HCT116 (cell line): Measurements from ENCODE around the gene BABAM2. TPM values are rescaled to one million over a fixed set of nuclear protein-coding genes. Genes with fewer than 3 reads are reported as not detected.

ENCODE experiments used
- ATAC-seq: fragments of 200-7000 bp; cut with Tn5 transposase; 2 replicates; pipeline ENCODE4 v1.9.1; 2020; ENCODE audit warnings: mild to moderate bottlenecking, moderate library complexity
- BruUV-seq: library from RNA; stranded (reverse); fragments of 400-500 nt; replicated peaks from 2 replicates; lab custom pipeline; 2021; lab: Mats Ljungman, UMichigan
- CTCF ChIA-PET: fragments of 300-600 bp; sonication (Branson Sonifier 250); formaldehyde crosslinking; loops from one replicate; lab custom pipeline; 2021; ENCODE audit warnings: antibody characterized with exemption; lab: Charles Lee
- POLR2A ChIA-PET: fragments of 300-600, 350-600 bp; sonication (Branson Sonifier 250); formaldehyde crosslinking; loops from one replicate; lab custom pipeline; 2021; ENCODE audit warnings: antibody characterized with exemption; lab: Charles Lee
- RAD21 ChIA-PET, 2 experiments: fragments of 300-600 bp; sonication (Branson Sonifier 250); formaldehyde crosslinking; loops; one replicate each; lab custom pipeline; 2023; ENCODE audit warnings: low total read pairs in 2 of 2; ENCODE audit not compliant: uncharacterized antibody in 2 of 2, unreplicated experiment in 2 of 2, low non-redundant PET in 1 of 2; lab: Charles Lee
- DNase-seq: peaks from one replicate; pipeline ENCODE4 v3.0.0-alpha.2; 2010; ENCODE audit warnings: low read depth, low spot score
- H2AFZ ChIP-seq: fragments of 200-600 bp; shearing (Covaris generic), sonication (generic); 2 replicates; pipeline ENCODE4 v1.6.1; 2017; ENCODE audit warnings: low read depth, mixed run types, mixed read lengths, antibody characterized with exemption, low read length; ENCODE audit not compliant: poor library complexity, severe bottlenecking
- H3K27ac ChIP-seq: 2 replicates; pipeline ENCODE4 v1.5.1; 2012; ENCODE audit warnings: low read depth, low read length
- H3K27me3 ChIP-seq: fragments of 200-600 bp; sonication (generic); 2 replicates; pipeline ENCODE4 v1.6.1; 2016; ENCODE audit warnings: mixed run types, low read length, mixed read lengths; ENCODE audit not compliant: insufficient read depth
- H3K36me3 ChIP-seq, 2 experiments: fragments of 200-500 bp in 1 of 2; fragments of 200-600 bp in 1 of 2; sonication (Bioruptor generic) in 1 of 2; sonication (generic) in 1 of 2; 2 replicates each; pipeline versions ENCODE4 v1.5.1 to v1.6.1; 2014 to 2016; ENCODE audit warnings: low read length in 2 of 2, inconsistent platforms in 1 of 2, mixed read lengths in 1 of 2, mixed run types in 1 of 2; ENCODE audit not compliant: insufficient read depth in 2 of 2, control insufficient read depth in 1 of 2
- H3K4me1 ChIP-seq, 2 experiments: fragments of 200-600 bp in 1 of 2; sonication (generic) in 1 of 2; 2 replicates each; pipeline versions ENCODE4 v1.5.1 to v1.6.1; 2012 to 2017; ENCODE audit warnings: low read length in 2 of 2, inconsistent platforms in 1 of 2, mild to moderate bottlenecking in 1 of 2, mixed read lengths in 1 of 2, mixed run types in 1 of 2, moderate library complexity in 1 of 2; ENCODE audit not compliant: insufficient read depth in 2 of 2, control insufficient read depth in 1 of 2
- H3K4me2 ChIP-seq: fragments of 200-600 bp; sonication (generic); 2 replicates; pipeline ENCODE4 v1.6.1; 2017; ENCODE audit warnings: mixed run types, low read length, mixed read lengths
- H3K4me3 ChIP-seq, 2 experiments: fragments of 200-600 bp in 1 of 2; sonication (generic) in 1 of 2; replicated peaks in 1 of 2; 2 replicates each; pipeline ENCODE4 v1.5.1; 2011 to 2016; ENCODE audit warnings: low read length in 2 of 2, control low read depth in 1 of 2, low read depth in 1 of 2, mild to moderate bottlenecking in 1 of 2, mixed read lengths in 1 of 2, mixed run types in 1 of 2
- H3K79me2 ChIP-seq: fragments of 200-600 bp; sonication (generic); 2 replicates; pipeline ENCODE4 v1.6.1; 2017; ENCODE audit warnings: mild to moderate bottlenecking, mixed run types, low read length, moderate library complexity, mixed read lengths; ENCODE audit not compliant: insufficient read depth
- H3K9ac ChIP-seq: fragments of 200-600 bp; sonication (generic); 2 replicates; pipeline ENCODE4 v1.6.1; 2016; ENCODE audit warnings: low read length, mixed read lengths
- H3K9me2 ChIP-seq: fragments of 200-600 bp; sonication (generic), shearing (Covaris generic); 2 replicates; pipeline ENCODE4 v1.6.1; 2017; ENCODE audit warnings: mixed run types, mild to moderate bottlenecking, moderate library complexity; ENCODE audit not compliant: insufficient read depth
- H3K9me3 ChIP-seq, 2 experiments: fragments of 200-500 bp in 1 of 2; fragments of 200-600 bp in 1 of 2; sonication (Bioruptor generic) in 1 of 2; sonication (generic) in 1 of 2; 2 replicates each; pipeline ENCODE4 v1.6.1; 2014 to 2017; ENCODE audit warnings: low read length in 2 of 2, mixed read lengths in 2 of 2, inconsistent platforms in 1 of 2, low read depth in 1 of 2, mild to moderate bottlenecking in 1 of 2, mixed run types in 1 of 2, moderate library complexity in 1 of 2; ENCODE audit not compliant: control insufficient read depth in 1 of 2, insufficient read depth in 1 of 2
- H4K20me1 ChIP-seq: fragments of 200-600 bp; sonication (generic), shearing (Covaris generic); 2 replicates; pipeline ENCODE4 v1.6.1; 2017; ENCODE audit warnings: mixed run types, mild to moderate bottlenecking, moderate library complexity; ENCODE audit not compliant: insufficient read depth
- CBX3 ChIP-seq: IDR thresholded peaks from 2 replicates; pipeline ENCODE4 v1.6.1; 2012; ENCODE audit warnings: low read depth
- ELF1 ChIP-seq: IDR thresholded peaks from 2 replicates; pipeline ENCODE4 v1.6.1; 2012; ENCODE audit warnings: low read depth, borderline replicate concordance
- EZH2 ChIP-seq: fragments of 200-600 bp; sonication (generic); IDR thresholded peaks from 2 replicates; pipeline ENCODE4 v1.6.1; 2017; ENCODE audit warnings: antibody characterized with exemption, mixed run types
- RAD21 ChIP-seq: IDR thresholded peaks from 2 replicates; pipeline ENCODE4 v1.6.1; 2012; ENCODE audit warnings: low read depth, mild to moderate bottlenecking
- YY1 ChIP-seq: IDR thresholded peaks from 2 replicates; pipeline ENCODE4 v1.6.1; 2011; ENCODE audit warnings: low read length, low read depth, moderate library complexity, mild to moderate bottlenecking; ENCODE audit not compliant: insufficient replicate concordance; ENCODE audit errors: extremely low read depth
- ZFX ChIP-seq: fragments of 450-650 bp; IDR thresholded peaks from 2 replicates; pipeline ENCODE4 v1.6.1; 2017
- intact Hi-C: fragments of 100-400 bp; cut with micrococcal nuclease; formaldehyde crosslinking; loops from 2 replicates; pipeline ENCODE4 v1.10.0; 2022
- total RNA-seq: library from RNA; stranded (reverse); gene quantifications from one replicate; pipeline ENCODE4 v1.2.1, GENCODE V29; 2021; ENCODE audit not compliant: unreplicated experiment
- TF ChIP-seq, protein P1 (sequence below): IDR thresholded peaks from 2 replicates; pipeline ENCODE4 v1.6.1; 2011; ENCODE audit warnings: mild to moderate bottlenecking, low read length, moderate library complexity; ENCODE audit not compliant: insufficient replicate concordance; ENCODE audit errors: extremely low read depth
- TF ChIP-seq, protein P2 (sequence below): IDR thresholded peaks from 2 replicates; pipeline ENCODE4 v1.6.1; 2012; ENCODE audit warnings: low read depth

The BABAM2 gene
- total RNA-seq, 1 experiment from 2014 or later: 23.8 TPM

DNA sequence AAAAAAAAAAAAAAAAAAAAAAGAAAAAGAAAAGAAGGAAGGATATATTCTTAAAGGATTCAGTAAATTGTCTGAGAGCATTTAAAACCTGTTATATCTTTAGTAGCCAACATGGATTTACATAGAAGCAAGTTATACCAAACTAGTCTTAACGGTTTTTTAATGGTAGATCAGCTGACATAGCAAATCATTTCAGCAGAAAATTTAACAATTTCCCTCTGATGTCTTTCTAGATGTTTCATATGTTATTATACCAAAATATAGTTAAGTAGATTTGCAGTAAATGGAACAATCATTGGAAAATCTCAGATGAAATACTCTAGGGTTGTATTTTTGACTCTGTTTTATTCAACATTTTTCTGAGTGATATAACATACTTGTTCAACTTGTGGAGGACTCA, 72.9 kb downstream of the BABAM2 start:
- Histone ChIP-seq H4K20me1 (no peaks in the 10 kb centered on the region), H3K9ac (no peak overlapping the region), H3K36me3 (no peaks in the 10 kb centered on the region), H3K27ac (no peak overlapping the region), H3K27me3 (no peaks in the 10 kb centered on the region), H2AFZ (no peak overlapping the region), H3K9me2 (no peaks in the 10 kb centered on the region), H3K4me3 (no peak overlapping the region)
- CTCF ChIA-PET: no interaction called here
- POLR2A ChIA-PET: no interaction called here
- DNase-seq (no peak), ATAC-seq (no peak)
- BruUV-seq: no TSS peak
- TF ChIP-seq ELF1: no peak
- no peak for TF ChIP-seq CBX3
- TF ChIP-seq, protein P1, sequence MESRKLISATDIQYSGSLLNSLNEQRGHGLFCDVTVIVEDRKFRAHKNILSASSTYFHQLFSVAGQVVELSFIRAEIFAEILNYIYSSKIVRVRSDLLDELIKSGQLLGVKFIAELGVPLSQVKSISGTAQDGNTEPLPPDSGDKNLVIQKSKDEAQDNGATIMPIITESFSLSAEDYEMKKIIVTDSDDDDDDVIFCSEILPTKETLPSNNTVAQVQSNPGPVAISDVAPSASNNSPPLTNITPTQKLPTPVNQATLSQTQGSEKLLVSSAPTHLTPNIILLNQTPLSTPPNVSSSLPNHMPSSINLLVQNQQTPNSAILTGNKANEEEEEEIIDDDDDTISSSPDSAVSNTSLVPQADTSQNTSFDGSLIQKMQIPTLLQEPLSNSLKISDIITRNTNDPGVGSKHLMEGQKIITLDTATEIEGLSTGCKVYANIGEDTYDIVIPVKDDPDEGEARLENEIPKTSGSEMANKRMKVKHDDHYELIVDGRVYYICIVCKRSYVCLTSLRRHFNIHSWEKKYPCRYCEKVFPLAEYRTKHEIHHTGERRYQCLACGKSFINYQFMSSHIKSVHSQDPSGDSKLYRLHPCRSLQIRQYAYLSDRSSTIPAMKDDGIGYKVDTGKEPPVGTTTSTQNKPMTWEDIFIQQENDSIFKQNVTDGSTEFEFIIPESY: no peak
- TF ChIP-seq ZFX: no peak
- no peak for TF ChIP-seq YY1
- no peak for TF ChIP-seq RAD21
- TF ChIP-seq EZH2: no peak
- TF ChIP-seq, protein P2, sequence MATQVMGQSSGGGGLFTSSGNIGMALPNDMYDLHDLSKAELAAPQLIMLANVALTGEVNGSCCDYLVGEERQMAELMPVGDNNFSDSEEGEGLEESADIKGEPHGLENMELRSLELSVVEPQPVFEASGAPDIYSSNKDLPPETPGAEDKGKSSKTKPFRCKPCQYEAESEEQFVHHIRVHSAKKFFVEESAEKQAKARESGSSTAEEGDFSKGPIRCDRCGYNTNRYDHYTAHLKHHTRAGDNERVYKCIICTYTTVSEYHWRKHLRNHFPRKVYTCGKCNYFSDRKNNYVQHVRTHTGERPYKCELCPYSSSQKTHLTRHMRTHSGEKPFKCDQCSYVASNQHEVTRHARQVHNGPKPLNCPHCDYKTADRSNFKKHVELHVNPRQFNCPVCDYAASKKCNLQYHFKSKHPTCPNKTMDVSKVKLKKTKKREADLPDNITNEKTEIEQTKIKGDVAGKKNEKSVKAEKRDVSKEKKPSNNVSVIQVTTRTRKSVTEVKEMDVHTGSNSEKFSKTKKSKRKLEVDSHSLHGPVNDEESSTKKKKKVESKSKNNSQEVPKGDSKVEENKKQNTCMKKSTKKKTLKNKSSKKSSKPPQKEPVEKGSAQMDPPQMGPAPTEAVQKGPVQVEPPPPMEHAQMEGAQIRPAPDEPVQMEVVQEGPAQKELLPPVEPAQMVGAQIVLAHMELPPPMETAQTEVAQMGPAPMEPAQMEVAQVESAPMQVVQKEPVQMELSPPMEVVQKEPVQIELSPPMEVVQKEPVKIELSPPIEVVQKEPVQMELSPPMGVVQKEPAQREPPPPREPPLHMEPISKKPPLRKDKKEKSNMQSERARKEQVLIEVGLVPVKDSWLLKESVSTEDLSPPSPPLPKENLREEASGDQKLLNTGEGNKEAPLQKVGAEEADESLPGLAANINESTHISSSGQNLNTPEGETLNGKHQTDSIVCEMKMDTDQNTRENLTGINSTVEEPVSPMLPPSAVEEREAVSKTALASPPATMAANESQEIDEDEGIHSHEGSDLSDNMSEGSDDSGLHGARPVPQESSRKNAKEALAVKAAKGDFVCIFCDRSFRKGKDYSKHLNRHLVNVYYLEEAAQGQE: no peak
- TF ChIP-seq, all 23 proteins: peak for 0
- H3K4me1 ChIP-seq: peaks cover 3 to 5% of the 10 kb centered on the region in 2 experiments; a peak in 2 of 4 replicates
- no peak overlapping the region for H3K4me2 ChIP-seq
- intact Hi-C loops: no loop called here
- peaks cover 9% of the 10 kb centered on the region; the same call in 1 of the 2 replicates for H3K79me2 ChIP-seq
- no peaks in the 10 kb centered on the region for H3K9me3 ChIP-seq
- RAD21 ChIA-PET: no interaction called here
